ENCODE data around the gene NXPH2. TPM values are rescaled to one million over a fixed set of nuclear protein-coding genes. Genes with fewer than 3 reads are reported as not detected.

The NXPH2 gene
- total RNA-seq, 4 donors from 2014 or later, result not detected

GRCh38 chr2:138819964-138820363 is 39.8 kb upstream of the NXPH2 start:
- Histone ChIP-seq H3K27me3 (no peaks in the 10 kb centered on the region), H3K4me1 (no peaks in the 10 kb centered on the region), H3K4me3 (no peak overlapping the region), H3K27ac (no peak overlapping the region), H3K36me3 (no peaks in the 10 kb centered on the region), H3K9me3 (no peaks in the 10 kb centered on the region)
- ATAC-seq (no peak), DNase-seq (no peak)
- in situ Hi-C loops (cut with MboI; ENCODE audit: low sequenced_read_pairs in 4 of 4) (loop anchor here in 3 of 4 donors (10.0 kb wide), 1 partner anchor 905 kb away; no protein-coding TSS in a partner anchor), intact Hi-C loops (cut with DNase I; ENCODE audit: low total_unique reads) (no loop called here)
- TF ChIP-seq CTCF (IDR thresholded peaks at IDR 0.05 in 4 of 5, conservative IDR thresholded peaks at IDR 0.05 in 1 of 5), result no peak
- TF ChIP-seq POLR2A (IDR thresholded peaks at IDR 0.05), result no peak

- no peaks in the 10 kb centered on the region for H3K9me3 ChIP-seq
- DNase-seq (no peak), ATAC-seq (no peak)
- H3K4me3 ChIP-seq, result no peak overlapping the region
- in situ Hi-C loops (cut with MboI; ENCODE audit: low sequenced_read_pairs in 4 of 4) (no loop called here), intact Hi-C loops (cut with DNase I; ENCODE audit: low total_unique reads) (no loop called here)
- no peaks in the 10 kb centered on the region for H3K4me1 ChIP-seq
- H3K27me3 ChIP-seq, result no peaks in the 10 kb centered on the region
- TF ChIP-seq POLR2A (IDR thresholded peaks at IDR 0.05) (no peak), CTCF (IDR thresholded peaks at IDR 0.05 in 4 of 5, conservative IDR thresholded peaks at IDR 0.05 in 1 of 5) (no peak)
- no peaks in the 10 kb centered on the region for H3K36me3 ChIP-seq
- H3K27ac ChIP-seq, result no peak overlapping the region
Measured at GRCh38 chr2:138818556-138818955, 38.4 kb upstream of the NXPH2 start.

GRCh38 chr2:138814123-138814898 is 34.1 kb upstream of the NXPH2 start:
- Histone ChIP-seq H3K27ac (no peak overlapping the region), H3K36me3 (no peaks in the 10 kb centered on the region), H3K4me3 (no peak overlapping the region), H3K9me3 (no peaks in the 10 kb centered on the region), H3K27me3 (no peaks in the 10 kb centered on the region), H3K4me1 (no peaks in the 10 kb centered on the region)
- in situ Hi-C loops (cut with MboI; ENCODE audit: low sequenced_read_pairs in 4 of 4), result no loop called here
- intact Hi-C loops (cut with DNase I; ENCODE audit: low total_unique reads), result no loop called here
- TF ChIP-seq POLR2A (IDR thresholded peaks at IDR 0.05) (no peak), CTCF (IDR thresholded peaks at IDR 0.05 in 4 of 5, conservative IDR thresholded peaks at IDR 0.05 in 1 of 5) (no peak)
- DNase-seq (no peak), ATAC-seq (no peak)

- Histone ChIP-seq H3K9me3 (no peaks in the 10 kb centered on the region), H3K4me3 (no peak overlapping the region), H3K27ac (no peak overlapping the region), H3K27me3 (no peaks in the 10 kb centered on the region), H3K4me1 (no peaks in the 10 kb centered on the region), H3K36me3 (no peaks in the 10 kb centered on the region)
- no peak for ATAC-seq
- in situ Hi-C loops (cut with MboI; ENCODE audit: low sequenced_read_pairs in 4 of 4), result no loop called here
- DNase-seq, result no peak
- intact Hi-C loops (cut with DNase I; ENCODE audit: low total_unique reads), result no loop called here
- TF ChIP-seq POLR2A (IDR thresholded peaks at IDR 0.05), result no peak
- TF ChIP-seq CTCF (IDR thresholded peaks at IDR 0.05 in 4 of 5, conservative IDR thresholded peaks at IDR 0.05 in 1 of 5), result no peak
Measured at GRCh38 chr2:138811431-138811830, 31.2 kb upstream of the NXPH2 start.

Data from gastrocnemius medialis (tissue), 4 donors.